HPDE6-E6E7 (cell line): ENCODE results near the gene ZSWIM8.
"Not testable (repeated sequence)": the region's sequence is repeated elsewhere in the genome, so short reads cannot be mapped to it uniquely, and the experiment has no call there.

Experiments
- DNase-seq: peaks from one replicate; pipeline ENCODE4 v3.0.0; 2011; ENCODE audit warnings: missing footprints; ENCODE audit errors: extremely low spot score

ZSWIM8 gene

GRCh38 chr10:73814276-73814895, 29.0 kb downstream of the ZSWIM8 start:
- no peak for DNase-seq

- DNase-seq = no peak
Observed at GRCh38 chr10:73814896-73815718, 29.7 kb downstream of the ZSWIM8 start.

GRCh38 chr10:73815719-73816030, 30.3 kb downstream of the ZSWIM8 start:
- no peak for DNase-seq

GRCh38 chr10:73816917-73817729, 31.7 kb downstream of the ZSWIM8 start:
- no peak for DNase-seq

DNA sequence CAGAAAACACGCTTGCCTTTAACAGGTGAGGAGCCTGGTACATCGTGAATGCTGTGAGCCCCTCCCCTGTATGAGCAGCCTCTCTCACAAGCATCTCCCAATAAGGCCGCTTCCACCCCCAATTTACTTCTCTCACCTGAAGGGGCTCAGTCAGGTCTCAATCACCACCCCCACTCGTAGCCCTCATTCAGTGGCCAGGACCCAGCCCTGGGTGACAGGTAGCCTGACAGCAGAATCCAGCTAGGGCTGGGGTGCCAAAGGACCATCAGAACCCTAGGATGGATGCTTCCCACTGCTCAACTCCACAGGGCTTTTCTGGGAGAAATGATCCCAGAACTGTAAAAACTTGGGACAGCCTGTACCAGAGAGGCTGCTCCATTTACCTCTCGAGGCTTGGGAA, 32.4 kb downstream of the ZSWIM8 start:
- no peak for DNase-seq

- DNase-seq = no peak
Observed at GRCh38 chr10:73818402-73818801, 33.0 kb downstream of the ZSWIM8 start.

DNA sequence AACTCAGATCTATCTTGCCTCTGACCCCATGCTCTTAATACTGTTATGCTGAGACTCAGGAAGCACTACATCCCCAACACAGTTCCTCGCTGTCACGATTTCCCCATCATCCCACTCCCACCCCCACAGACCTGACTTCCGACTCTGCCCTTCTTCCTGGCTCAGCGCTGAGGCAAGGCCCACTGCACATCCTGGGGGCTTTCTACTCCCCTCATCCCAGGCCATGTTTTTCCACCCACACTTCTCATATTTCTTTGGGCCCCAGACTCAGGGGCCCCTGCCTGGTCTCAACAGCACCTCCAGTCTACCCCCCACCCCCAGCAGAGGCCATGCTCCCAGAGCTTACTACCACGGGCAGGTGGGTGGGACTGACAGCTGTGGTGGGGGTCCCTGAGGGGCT, 33.7 kb downstream of the ZSWIM8 start:
- no peak for DNase-seq

DNA sequence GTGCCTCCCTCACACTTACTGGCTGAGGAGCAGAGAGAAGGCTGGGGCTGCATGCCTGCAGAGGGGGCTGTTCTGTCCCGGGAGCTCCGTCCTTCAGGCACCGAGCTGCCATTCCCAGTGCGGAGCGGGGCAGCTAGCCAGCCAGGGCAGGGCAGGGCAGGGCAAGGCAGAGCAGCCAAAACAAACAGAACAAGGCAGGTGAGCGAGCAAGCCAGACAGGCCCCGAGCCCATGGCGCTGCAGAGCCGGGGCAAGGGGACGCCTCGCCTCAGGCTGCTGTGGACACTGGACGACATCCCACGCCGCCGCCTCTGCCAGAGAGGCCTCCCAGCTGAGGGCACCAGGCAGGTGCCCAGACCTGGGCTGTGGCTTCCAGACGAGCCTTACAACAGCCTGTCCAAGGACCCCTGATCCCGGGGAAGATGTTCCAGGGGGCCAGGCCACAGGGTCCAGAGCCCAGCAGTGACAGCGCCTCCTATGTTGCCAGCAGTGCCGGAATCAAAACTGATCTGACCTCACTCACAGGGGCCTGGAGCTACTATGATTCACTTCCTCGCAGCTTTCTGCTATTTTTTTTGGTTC, 34.2 kb downstream of the ZSWIM8 start:
- DNase-seq = peak; percentile 33

- no peak for DNase-seq
Observed at GRCh38 chr10:73823391-73823790, 38.0 kb downstream of the ZSWIM8 start.

- no peak for DNase-seq
Observed at GRCh38 chr10:73824146-73824725, 38.8 kb downstream of the ZSWIM8 start.

GRCh38 chr10:73827346-73828089, 42.1 kb downstream of the ZSWIM8 start:
- peak; percentile 65 for DNase-seq

DNA sequence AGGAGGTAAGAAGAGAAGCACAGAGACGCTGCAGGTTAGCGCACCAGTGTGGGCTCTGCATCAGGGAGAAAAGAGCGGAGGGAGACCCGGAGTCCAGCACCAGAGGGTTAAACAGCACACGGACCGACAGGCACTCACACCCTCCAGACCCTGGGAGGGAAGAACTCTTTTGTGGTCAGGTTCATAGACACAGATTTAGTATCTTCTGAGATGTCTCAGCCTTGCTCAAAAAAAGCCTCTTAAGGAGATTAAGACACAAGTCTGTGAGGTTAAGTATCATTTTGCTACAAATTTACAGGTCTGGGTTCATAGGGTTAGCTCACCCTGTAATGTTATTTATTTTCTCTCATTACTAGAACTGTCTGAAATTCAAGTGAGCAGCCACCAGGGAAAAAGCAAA, 42.8 kb downstream of the ZSWIM8 start:
- DNase-seq = no peak

GRCh38 chr10:73829090-73829489, 43.7 kb downstream of the ZSWIM8 start:
- not testable (repeated sequence) for DNase-seq

- no peak for DNase-seq
Observed at GRCh38 chr10:73836427-73836980, 51.1 kb downstream of the ZSWIM8 start.

DNA sequence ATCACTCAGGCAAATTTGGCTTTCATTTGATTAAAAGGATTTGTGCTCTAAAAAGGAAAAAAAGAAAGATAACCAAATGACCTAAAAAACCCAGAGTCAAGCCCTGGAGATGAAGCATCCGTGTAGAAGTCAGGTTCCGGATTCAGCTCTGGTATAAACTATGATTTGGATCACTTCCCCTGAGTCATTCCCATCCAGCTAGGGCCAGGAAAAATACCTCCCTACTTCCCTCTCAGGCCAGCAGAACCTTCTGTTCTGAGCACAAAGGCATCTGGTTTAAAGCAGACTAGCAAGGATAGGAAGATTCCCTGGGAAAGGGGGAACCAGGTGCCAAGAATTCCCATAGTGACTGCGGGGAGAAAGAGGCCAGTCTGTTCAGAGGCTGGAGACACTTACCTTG, 51.7 kb downstream of the ZSWIM8 start:
- no peak for DNase-seq

DNA sequence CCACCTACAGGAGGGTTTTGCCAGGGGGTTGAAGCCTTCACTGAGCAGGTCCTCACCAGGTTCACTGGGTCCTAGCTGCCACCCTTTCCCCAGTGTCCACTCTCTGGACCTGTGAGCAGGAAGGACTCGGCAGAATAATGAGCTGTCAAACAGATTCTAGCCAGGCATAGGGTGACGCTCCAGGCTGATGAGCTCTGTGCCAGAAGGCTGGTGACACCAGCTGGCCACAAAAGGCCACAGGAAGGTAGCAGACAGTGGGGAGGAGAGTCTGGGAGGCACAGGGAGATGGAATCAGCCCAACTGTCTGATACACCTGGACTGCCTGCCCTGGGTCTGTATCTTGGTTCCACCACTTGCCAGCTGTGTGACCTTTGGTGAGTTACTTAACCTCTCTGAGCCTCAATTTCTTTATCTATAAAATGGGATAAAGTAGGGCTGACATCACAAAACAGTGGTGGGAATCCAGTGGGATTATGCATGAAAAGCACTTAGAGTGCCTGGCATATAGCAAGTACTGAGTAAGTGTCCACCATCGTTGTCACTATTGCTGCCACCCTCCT, 52.7 kb downstream of the ZSWIM8 start:
- no peak for DNase-seq

DNA sequence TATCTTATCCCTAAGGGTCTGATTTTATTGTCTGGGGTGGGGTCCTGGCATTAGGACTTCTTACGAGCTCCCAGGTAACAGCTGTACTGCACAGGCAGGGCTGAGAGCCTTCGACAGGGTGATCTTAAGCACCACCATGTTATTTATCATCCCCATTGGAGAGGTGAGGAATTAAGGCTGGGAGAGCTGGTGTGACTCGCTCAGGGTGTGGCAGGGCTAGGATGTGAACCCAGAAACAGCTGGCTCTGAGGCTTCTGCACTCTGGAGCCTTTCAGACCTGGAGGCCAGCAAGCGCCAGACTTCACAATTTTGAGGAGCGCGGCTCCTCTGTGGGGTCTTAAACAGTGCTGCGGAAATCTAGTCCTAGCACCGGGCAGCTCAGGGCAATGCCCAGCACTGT, 53.4 kb downstream of the ZSWIM8 start:
- DNase-seq = no peak

- DNase-seq = no peak
Observed at GRCh38 chr10:73839276-73839966, 54.0 kb downstream of the ZSWIM8 start.

DNA sequence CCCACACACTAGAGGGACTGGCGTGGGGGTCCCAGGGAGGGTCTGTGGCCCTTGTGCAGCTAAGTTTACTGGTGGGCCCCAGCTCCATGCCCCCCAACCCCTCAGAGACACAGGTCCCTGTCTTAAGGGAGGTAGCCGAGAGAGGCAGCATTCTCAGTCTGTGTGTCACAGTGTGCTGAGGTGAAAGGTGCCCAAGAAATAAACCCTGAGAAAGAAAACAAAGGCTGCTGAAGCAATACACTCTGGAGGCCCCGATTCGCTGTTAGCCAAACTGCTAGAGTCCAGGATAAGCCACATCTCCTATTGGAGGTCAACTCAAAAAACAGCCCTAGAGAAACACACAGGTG, 54.6 kb downstream of the ZSWIM8 start:
- no peak for DNase-seq

DNA sequence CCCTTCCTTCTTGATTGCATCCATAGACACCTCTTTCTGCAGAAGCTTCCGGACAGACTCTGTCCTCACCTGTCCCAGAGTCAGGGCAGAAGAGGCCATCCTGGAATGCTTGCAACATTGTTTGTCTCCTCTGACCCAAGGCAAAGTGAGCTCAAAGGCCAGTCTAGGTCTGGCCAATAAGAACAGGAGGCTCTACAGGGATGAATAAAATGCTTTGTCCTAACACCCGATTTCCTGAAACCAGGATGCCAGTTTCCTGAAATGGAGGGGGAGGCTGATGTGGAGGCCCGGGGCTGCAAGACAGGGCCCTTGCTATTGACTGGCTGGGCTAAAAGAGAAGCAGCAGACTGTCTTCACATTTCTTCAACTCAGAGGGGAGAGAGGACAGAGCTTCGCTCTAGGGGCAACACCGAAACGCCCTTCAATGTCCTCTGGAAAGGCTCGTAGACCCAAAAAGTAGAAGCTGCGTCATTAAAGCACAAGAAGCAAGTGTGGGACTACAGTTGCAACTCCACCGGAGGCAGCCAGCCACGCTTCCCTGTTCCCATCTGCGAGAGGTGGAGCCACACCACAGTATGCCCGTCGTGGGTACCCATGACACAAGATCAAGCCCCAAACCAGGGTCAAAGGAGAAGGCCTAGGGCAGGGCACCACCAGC, 55.1 kb downstream of the ZSWIM8 start:
- no peak for DNase-seq
